GM18505 (cell line): Measurements from ENCODE around the gene CILP2.

ENCODE experiments used
- ATAC-seq: cut with Tn5 transposase; IDR thresholded peaks from one replicate; pipeline ENCODE4 v1.9.1; 2021; ENCODE audit not compliant: unreplicated experiment
- POLR2A ChIP-seq: IDR thresholded peaks from 4 replicates; pipeline ENCODE4 v1.6.1; 2011; ENCODE audit warnings: borderline replicate concordance; ENCODE audit not compliant: insufficient read depth, insufficient read length; ENCODE audit errors: extremely low read depth

The CILP2 gene

GRCh38 chr19:19549804-19550464 is 11.9 kb downstream of the CILP2 start:
- no peak for ATAC-seq
- TF ChIP-seq POLR2A = no peak

GRCh38 chr19:19550485-19550929 is 12.4 kb downstream of the CILP2 start:
- no peak for ATAC-seq
- no peak for TF ChIP-seq POLR2A

GRCh38 chr19:19550972-19551852 is 13.1 kb downstream of the CILP2 start:
- ATAC-seq = no peak
- TF ChIP-seq POLR2A = no peak

- ATAC-seq = no peak
- no peak for TF ChIP-seq POLR2A
These were observed 13.8 kb downstream of the CILP2 start for GRCh38 chr19:19551853-19552192.

- ATAC-seq = no peak
- TF ChIP-seq POLR2A = no peak
These were observed 14.7 kb downstream of the CILP2 start for GRCh38 chr19:19552798-19553197.

- TF ChIP-seq POLR2A = no peak
- ATAC-seq = no peak
These were observed 15.6 kb downstream of the CILP2 start for GRCh38 chr19:19553670-19554069.

- ATAC-seq = no peak
- no peak for TF ChIP-seq POLR2A
These were observed 16.3 kb downstream of the CILP2 start for GRCh38 chr19:19554074-19555023.

GRCh38 chr19:19558055-19558454 is 20.0 kb downstream of the CILP2 start:
- ATAC-seq = no peak
- no peak for TF ChIP-seq POLR2A

GRCh38 chr19:19558636-19559035 is 20.6 kb downstream of the CILP2 start:
- no peak for ATAC-seq
- TF ChIP-seq POLR2A = no peak

GRCh38 chr19:19559931-19560330 is 21.9 kb downstream of the CILP2 start:
- TF ChIP-seq POLR2A = no peak
- ATAC-seq = no peak

- TF ChIP-seq POLR2A = no peak
- ATAC-seq = no peak
These were observed 24.0 kb downstream of the CILP2 start for GRCh38 chr19:19561946-19562664.

GRCh38 chr19:19562665-19563347 is 24.7 kb downstream of the CILP2 start:
- ATAC-seq = no peak
- no peak for TF ChIP-seq POLR2A
